GM18526 (cell line): ENCODE measurements around the gene ADA.

ENCODE experiments used
- POLR2A ChIP-seq: IDR thresholded peaks from 3 replicates; pipeline ENCODE4 v1.6.1; 2011; ENCODE audit not compliant: insufficient read length; ENCODE audit errors: extremely low read depth

ADA gene

GRCh38 chr20:44619294-44619693 lies 32.2 kb downstream of the ADA start:
- no peak for TF ChIP-seq POLR2A

GRCh38 chr20:44618318-44618731 lies 33.2 kb downstream of the ADA start:
- no peak for TF ChIP-seq POLR2A

DNA sequence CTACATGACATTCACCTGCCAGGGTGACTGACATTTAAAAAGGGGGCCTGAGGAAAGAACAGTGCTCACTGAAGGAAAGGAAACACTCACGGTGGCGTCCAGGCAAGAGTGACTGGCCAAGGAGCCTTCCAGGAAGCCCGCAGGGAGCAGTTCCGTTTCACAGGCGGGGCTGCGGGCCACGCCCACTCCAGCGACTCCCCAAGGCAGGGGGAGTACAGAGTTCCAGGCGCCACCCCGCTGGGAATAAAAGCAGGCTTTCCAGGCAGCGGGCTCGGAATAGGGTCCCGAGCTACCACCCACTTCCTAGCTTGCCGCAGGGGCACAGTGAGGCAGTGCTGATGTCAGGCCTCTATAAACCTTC lies 34.9 kb downstream of the ADA start:
- no peak for TF ChIP-seq POLR2A

GRCh38 chr20:44615876-44616603 lies 35.5 kb downstream of the ADA start:
- no peak for TF ChIP-seq POLR2A

- TF ChIP-seq POLR2A = no peak
Observed at GRCh38 chr20:44615169-44615791, 36.2 kb downstream of the ADA start.

DNA sequence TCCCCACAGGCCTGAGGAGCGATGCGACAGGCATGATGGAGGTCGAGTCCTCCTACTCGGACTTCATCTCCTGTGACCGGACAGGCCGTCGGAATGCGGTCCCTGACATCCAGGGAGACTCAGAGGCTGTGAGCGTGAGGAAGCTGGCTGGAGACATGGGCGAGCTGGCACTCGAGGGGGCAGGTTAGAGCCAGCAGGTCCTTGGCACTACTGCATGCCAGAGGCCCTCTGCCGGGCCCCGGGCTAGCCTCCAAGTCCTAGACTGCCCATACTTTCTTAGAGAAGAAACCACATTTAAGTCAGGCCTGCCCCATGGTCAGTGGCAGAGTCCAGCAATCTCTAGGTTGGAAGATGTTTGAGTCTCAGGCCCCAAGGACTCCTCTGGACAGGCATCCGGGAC lies 37.0 kb downstream of the ADA start:
- no peak for TF ChIP-seq POLR2A

GRCh38 chr20:44613575-44613974 lies 37.9 kb downstream of the ADA start:
- TF ChIP-seq POLR2A = no peak

GRCh38 chr20:44610313-44610962 lies 41.1 kb downstream of the ADA start:
- no peak for TF ChIP-seq POLR2A

DNA sequence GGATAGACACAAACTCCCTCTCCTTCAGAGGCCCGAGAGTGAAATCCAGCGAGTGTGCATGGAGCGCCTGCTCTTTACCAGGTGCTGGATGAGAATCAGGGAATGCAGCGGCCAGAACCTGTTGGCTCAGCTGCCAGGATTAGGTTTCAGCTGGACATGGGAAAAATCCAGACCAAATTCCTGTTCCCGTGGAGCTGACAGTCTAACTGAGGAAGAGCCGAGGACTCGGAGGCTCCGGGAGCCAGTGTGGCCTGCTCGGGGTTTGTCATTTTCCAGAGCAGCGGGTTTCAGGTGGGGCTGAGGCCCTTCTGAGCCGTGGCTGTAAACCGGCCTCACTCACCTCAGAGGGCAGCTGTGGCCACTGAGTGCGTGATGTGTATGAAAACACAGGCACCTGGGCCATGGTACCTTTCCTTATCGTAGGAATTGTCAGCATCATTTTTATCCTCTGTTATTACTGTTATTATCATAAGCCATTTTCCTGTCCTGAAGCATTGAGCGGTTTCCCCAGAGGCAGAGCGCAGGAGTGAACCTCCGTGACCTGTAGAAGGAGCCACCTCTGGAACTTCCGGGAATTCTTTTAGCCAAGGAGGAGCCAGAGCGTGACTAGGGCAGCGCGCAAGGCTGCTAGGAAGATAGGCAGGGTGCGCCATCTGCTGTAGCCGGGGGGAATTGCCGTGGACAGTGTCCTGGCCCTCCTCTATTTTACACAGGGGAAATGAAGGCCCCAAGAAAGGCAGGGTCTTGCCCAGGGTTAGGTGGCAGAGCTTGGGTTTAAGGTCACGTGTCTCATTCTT lies 41.8 kb downstream of the ADA start:
- TF ChIP-seq POLR2A = no peak

DNA sequence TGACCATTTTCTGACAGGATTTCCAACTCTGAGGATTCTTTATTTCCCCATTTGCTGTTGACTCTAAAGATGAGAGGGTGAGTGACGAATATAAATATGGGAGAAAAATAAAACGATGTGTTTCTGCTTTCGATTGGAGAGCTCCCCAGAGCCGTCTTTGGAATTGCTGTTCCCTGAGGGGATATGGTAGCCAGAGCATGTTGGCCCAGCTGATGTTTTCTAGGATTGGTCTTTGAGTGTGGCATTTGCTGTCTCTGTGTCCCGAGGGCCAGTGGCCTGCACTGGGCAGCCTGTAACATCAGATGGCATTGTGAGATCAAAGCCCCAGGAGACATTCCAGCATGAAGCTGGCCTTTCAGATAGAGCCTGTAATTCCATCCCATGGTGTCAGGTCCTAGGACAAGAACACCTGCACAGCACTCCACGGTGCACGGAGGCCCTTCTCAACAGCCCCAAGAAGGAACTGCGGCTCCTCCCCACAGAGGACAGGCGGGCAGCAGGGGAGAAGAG lies 42.4 kb downstream of the ADA start:
- no peak for TF ChIP-seq POLR2A

GRCh38 chr20:44606725-44607441 lies 44.6 kb downstream of the ADA start:
- TF ChIP-seq POLR2A = no peak

DNA sequence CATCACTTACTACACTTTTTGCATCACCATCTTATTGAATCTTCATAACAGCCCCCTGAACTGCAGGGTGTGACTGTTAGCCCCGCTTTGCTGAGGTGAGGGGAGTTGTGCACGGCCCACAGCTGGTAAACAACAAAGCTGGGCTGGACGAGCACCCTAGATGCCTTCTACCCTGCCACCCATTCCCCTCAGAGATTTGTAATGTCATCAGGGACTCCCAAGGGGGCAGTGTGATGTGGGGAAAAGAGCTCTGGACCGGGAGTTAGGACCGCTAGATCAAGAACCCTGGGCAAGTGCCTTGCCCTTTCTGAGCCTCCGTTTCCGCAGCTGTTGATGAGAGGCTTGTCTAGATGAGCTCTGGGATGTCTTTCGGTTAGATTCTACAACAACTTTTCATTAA lies 48.2 kb downstream of the ADA start:
- TF ChIP-seq POLR2A = no peak

DNA sequence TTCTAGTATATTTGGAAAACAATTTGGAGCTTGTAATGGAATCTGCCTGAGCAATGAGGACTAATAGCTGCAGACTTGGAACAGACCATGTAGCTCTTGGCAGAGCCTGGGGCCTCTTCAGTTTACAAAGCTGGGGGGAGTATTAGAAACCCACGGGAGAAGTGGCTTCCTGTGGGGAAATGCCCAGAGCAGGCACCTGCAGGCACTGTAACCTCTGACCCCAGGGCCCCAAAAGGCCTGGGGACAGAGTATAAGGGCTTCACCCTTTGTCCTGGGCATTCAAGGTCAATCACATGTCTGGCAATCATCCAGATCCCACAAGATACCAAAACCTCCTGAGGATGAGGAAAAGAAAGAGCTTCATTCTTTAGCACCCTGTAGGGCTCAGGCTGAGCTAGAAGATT lies 49.7 kb downstream of the ADA start:
- TF ChIP-seq POLR2A = no peak

GRCh38 chr20:44601236-44601671 lies 50.2 kb downstream of the ADA start:
- no peak for TF ChIP-seq POLR2A

DNA sequence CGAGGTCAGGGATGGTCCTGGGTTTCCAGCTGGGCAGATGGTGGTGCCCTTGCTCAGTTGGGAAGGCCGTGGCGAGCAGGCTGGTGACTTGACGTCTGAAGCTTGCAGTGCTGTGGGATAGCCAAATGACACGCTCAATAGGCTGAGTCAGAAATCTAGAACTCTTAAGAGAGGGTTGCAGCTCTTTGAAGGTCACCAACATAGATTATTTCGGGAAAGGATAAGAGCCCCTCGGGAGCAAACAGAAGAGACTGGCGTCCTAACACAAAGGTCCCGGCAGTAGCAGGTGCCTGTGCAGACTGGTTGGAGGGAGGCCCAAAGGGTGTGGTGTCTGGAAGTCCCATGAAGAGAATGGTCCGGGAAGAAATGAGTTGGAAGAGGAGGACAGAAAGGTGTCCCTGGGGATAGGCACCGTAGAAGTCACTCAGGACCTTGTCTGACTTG lies 50.7 kb downstream of the ADA start:
- TF ChIP-seq POLR2A = no peak
